Adrenal gland (tissue), 5 donors: ENCODE measurements around the gene FOCAD.

Experiments used
- POLR2A ChIP-seq, 2 donors: fragments of 450-650 bp; IDR thresholded peaks; one replicate each; pipeline ENCODE4 v1.6.1; 2017; ENCODE audit warnings: antibody characterized with exemption in 2 of 2, mild to moderate bottlenecking in 2 of 2, moderate library complexity in 1 of 2
- TF ChIP-seq, protein P1 (sequence below), 6 experiments: fragments of 450-650 bp in 4 of 6; fragments of 200-600 bp in 2 of 6; sonication (generic) in 1 of 6; IDR thresholded peaks; 1 replicate in 5 of 6; 2 replicates in 1 of 6; pipeline versions ENCODE4 v1.5.1 to v1.8.0; 2016 to 2021; ENCODE audit warnings: antibody characterized with exemption in 6 of 6, mild to moderate bottlenecking in 2 of 6, moderate library complexity in 1 of 6
- donor health status: DM: no; HTN: no; CAD: no.

- TF ChIP-seq, protein P1, sequence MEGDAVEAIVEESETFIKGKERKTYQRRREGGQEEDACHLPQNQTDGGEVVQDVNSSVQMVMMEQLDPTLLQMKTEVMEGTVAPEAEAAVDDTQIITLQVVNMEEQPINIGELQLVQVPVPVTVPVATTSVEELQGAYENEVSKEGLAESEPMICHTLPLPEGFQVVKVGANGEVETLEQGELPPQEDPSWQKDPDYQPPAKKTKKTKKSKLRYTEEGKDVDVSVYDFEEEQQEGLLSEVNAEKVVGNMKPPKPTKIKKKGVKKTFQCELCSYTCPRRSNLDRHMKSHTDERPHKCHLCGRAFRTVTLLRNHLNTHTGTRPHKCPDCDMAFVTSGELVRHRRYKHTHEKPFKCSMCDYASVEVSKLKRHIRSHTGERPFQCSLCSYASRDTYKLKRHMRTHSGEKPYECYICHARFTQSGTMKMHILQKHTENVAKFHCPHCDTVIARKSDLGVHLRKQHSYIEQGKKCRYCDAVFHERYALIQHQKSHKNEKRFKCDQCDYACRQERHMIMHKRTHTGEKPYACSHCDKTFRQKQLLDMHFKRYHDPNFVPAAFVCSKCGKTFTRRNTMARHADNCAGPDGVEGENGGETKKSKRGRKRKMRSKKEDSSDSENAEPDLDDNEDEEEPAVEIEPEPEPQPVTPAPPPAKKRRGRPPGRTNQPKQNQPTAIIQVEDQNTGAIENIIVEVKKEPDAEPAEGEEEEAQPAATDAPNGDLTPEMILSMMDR (IDR thresholded peaks at IDR 0.05) = no peak
- TF ChIP-seq POLR2A (IDR thresholded peaks at IDR 0.05) = no peak
Observed at GRCh38 chr9:20853866-20854265, 169.8 kb downstream of the FOCAD start.
